HG03045 (cell line): ENCODE results near the gene MIAT.
A peak's percentile ranks its signal among the peaks of the same experiment; 100 is the strongest.

Experiments
- ATAC-seq: cut with Tn5 transposase; IDR thresholded peaks from one replicate; pipeline ENCODE4 v1.9.1; 2021; ENCODE audit warnings: mild to moderate bottlenecking, moderate library complexity; ENCODE audit not compliant: unreplicated experiment

MIAT gene

GRCh38 chr22:26631282-26631681, 26.1 kb upstream of the MIAT start:
- no peak for ATAC-seq

GRCh38 chr22:26632422-26633155, 24.8 kb upstream of the MIAT start:
- no peak for ATAC-seq

GRCh38 chr22:26634189-26634588, 23.2 kb upstream of the MIAT start:
- no peak for ATAC-seq

- no peak for ATAC-seq
These were observed 22.3 kb upstream of the MIAT start for GRCh38 chr22:26635117-26635516.

GRCh38 chr22:26636296-26636695, 21.1 kb upstream of the MIAT start:
- ATAC-seq = no peak

- no peak for ATAC-seq
These were observed 14.6 kb upstream of the MIAT start for GRCh38 chr22:26642465-26643417.

GRCh38 chr22:26643418-26644100, 13.8 kb upstream of the MIAT start:
- no peak for ATAC-seq

- no peak for ATAC-seq
These were observed 11.2 kb upstream of the MIAT start for GRCh38 chr22:26646158-26646557.

GRCh38 chr22:26648011-26648497, 9.3 kb upstream of the MIAT start:
- ATAC-seq = no peak

GRCh38 chr22:26648528-26649388, 8.6 kb upstream of the MIAT start:
- ATAC-seq = no peak

GRCh38 chr22:26650722-26651421, 6.5 kb upstream of the MIAT start:
- no peak for ATAC-seq

- no peak for ATAC-seq
These were observed 5.6 kb upstream of the MIAT start for GRCh38 chr22:26651815-26652214.

- no peak for ATAC-seq
These were observed 773 bp downstream of the MIAT start for GRCh38 chr22:26658161-26658560.

- peak; percentile 50 for ATAC-seq
These were observed 1.5 kb downstream of the MIAT start for GRCh38 chr22:26658671-26659478.

GRCh38 chr22:26660356-26660755, 3.0 kb downstream of the MIAT start:
- ATAC-seq = no peak

GRCh38 chr22:26660961-26661578, 3.7 kb downstream of the MIAT start:
- ATAC-seq = no peak

- no peak for ATAC-seq
These were observed 4.8 kb downstream of the MIAT start for GRCh38 chr22:26662160-26662559.

- no peak for ATAC-seq
These were observed 6.1 kb downstream of the MIAT start for GRCh38 chr22:26663374-26663923.
